GM20431 (cell line): Measurements from ENCODE around the gene ABHD1.

Experiments used
- in situ Hi-C: fragments of 300-500 bp; cut with MseI, MboI; formaldehyde crosslinking; loops from one replicate; pipeline ENCODE4 v1.15.0; 2020; ENCODE audit warnings: low sequenced_read_pairs; ENCODE audit not compliant: unreplicated experiment

The ABHD1 gene

DNA sequence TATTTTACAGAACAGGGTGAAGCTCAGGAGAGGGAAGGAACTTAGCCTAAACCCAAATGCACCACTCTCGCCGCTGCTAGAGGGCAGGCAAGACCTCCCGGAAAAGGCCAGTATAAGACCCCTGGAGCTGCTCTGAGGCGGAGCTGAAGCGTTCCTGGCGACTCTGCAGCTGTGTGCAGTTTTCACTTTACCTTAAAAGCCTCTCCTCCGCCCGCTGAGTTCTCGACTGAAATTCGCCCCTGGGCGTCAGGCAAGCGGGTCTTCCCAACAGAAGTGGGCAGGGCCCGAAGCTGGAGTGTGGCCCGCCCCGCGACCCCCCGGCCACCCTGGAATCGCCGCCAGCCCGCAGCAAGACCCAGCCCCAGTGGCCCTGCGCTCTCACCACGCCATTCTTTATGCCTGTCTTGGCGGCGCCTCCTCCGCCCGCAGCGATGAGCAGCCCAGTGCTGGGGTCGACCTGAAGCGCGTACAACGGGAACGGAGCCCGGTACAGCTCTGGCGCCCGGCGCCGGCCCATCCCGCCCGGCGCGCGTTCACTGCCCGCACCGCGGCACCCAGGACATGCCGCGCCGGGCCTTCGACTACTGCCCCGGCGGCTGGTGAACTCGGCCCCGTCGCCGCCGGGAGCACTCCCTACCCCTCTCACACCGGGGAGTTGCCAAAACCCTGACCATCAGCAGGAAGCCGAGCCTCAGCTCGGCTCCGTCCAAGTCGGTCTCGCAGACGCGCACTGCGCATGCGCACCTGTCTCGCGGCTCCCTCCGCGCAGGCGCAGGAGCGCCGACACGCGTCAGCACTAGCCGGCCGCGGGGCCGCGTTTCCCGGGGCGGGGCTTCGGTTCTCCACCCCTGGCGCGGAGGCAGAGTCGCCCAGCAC, 10.5 kb downstream of the ABHD1 start, which contains the start of gene PREB:
Gene PREB (minus strand): TSS at position 732 of the 876 bp plus-strand sequence. CDS start 215 bp downstream, at position 517.
- in situ Hi-C loops: no loop called here

- in situ Hi-C loops: no loop called here
Measured at GRCh38 chr2:27134781-27135477, 11.3 kb downstream of the ABHD1 start.

GRCh38 chr2:27135478-27135955, 11.9 kb downstream of the ABHD1 start:
- in situ Hi-C loops: no loop called here

- in situ Hi-C loops: no loop called here
Measured at GRCh38 chr2:27136751-27137150, 13.1 kb downstream of the ABHD1 start.

GRCh38 chr2:27137322-27137935, 13.8 kb downstream of the ABHD1 start:
- in situ Hi-C loops: no loop called here

DNA sequence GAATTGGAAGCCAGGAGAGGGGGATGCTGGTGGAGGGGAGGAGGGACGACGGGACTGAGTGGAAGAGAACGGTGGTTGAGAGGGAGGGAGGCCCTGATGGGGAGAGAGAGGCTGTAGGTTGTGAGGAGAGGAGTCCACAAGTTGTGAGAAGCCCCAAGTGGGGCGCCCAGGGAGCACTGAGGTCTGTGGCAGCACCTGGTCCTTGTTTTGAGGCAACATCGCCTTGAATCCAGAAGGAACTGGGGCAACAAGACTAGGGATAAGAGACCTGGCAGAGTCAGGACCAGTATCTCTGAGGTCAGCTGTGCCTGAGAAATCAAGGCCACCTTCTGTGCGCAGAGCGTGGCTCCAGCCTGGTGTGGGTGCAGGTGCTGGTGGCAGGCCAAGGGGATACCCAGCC, 14.5 kb downstream of the ABHD1 start:
- in situ Hi-C loops: no loop called here

- in situ Hi-C loops: no loop called here
Measured at GRCh38 chr2:27139310-27139709, 15.7 kb downstream of the ABHD1 start, which contains the start of gene PRR30. Gene PRR30 (minus strand): TSS chr2:27139410. CDS start chr2:27138329, 1,081 bp downstream.

GRCh38 chr2:27143285-27143684, 19.7 kb downstream of the ABHD1 start:
- in situ Hi-C loops: no loop called here

DNA sequence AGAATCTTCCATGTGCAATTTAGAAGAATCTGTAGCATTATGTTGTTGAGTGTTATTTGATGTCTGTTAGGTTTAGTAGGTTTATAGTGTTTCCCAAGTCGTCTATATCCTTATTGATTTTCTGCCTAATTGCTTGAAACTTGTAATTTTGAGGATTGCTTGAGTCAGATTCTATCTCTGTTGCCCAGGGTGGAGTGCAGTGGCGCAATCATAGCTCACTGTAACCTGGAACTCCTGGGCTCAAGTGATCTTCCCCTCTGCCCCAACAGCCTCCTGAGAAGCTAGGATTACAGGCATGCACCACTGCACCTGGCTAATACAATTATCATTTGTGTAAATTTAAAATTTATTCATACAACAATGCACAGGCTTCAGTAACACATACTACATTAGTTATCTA, 22.1 kb downstream of the ABHD1 start:
- in situ Hi-C loops: no loop called here

DNA sequence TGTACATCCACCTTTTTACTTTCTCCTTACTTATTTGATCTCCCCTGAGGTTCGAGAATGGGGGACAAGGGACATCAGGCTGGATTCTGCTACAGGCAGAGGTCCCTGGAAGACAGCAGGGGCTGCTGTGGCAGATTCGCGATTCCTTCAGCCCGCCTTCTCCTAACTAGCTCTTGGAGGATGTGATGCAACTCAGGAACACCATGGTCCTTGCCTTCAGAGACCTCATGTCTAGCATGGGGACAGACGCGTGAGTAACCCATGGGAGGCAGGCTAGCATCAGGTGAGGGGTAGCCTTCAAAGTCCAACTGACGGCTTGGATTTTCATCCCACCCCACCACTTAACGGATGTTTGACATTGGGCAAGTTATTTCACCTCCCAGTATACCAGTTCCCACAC, 24.3 kb downstream of the ABHD1 start:
- in situ Hi-C loops: no loop called here

DNA sequence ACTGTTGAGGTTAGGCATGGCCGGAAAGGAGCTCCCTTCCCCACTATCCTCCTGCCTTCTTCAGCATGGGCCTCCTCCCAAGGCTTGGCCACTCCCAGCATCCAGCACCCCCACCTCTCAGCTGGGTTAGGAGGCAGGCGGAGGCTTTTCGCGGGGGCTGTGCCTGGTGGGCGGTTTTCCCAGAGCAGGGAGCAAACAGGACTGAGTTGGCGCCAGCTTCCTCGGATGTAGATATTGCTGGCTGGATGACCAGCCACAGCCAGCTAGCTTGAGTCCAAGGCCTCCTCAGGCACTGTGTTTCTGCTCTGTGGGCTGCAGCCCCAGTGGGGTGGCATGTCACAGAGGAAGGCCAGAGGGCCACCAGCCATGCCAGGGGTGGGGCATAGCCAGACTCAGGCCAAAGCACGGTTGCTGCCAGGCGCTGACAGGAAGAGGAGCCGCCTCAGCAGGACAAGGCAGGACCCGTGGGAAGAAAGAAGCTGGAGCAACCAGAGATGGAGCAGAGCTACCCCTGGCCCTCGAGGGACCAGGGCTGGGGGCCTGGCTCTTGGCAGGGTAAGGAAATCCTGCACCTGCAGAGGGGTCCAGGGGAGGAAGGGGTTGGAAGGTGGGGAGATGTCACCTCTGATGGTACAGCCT, 25.3 kb downstream of the ABHD1 start, which contains the start of gene TCF23:
Gene TCF23 (plus strand): TSS at position 204 of the 639 bp plus-strand sequence. CDS start 130 bp downstream, at position 334.
- in situ Hi-C loops: no loop called here

GRCh38 chr2:27149570-27150405, 26.2 kb downstream of the ABHD1 start:
- in situ Hi-C loops: no loop called here

GRCh38 chr2:27150639-27151230, 27.1 kb downstream of the ABHD1 start:
- in situ Hi-C loops: no loop called here

DNA sequence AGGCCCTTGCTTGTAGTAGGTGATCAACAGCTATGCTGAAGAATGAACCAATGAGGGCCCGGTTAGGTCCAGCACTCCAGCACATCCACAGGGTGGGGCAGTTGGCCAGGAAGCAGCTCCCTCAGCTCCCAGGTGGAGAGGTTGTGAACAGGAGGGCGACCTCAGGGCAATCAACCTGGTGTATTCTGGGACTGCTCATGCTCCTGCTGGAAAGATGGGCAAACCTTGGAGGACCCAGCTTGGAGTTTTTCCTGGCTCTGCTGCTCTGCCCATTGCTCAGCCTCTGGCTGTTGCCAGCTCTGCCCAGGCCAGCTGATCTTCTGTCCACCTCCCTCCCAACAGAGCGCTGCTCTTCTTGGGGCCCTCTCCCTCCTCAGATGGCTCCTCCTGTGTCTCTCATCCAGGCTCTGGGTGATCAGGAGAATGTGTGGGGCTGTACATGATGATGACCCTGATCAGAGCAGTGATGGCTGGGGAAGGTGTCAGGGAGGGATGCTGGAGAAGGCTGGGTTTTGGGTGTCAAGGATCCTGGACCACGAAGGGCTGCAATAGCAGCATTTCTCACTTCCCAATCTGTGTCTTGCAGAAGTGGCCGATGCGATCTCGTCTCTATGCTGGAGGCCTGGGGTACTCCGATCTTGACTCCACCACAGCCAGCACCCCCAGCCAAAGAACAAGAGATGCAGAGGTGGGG, 28.6 kb downstream of the ABHD1 start:
- in situ Hi-C loops: no loop called here

GRCh38 chr2:27152796-27153464, 29.3 kb downstream of the ABHD1 start:
- in situ Hi-C loops: no loop called here

- in situ Hi-C loops: no loop called here
Measured at GRCh38 chr2:27154488-27154887, 30.9 kb downstream of the ABHD1 start.

- in situ Hi-C loops: no loop called here
Measured at GRCh38 chr2:27155069-27155520, 31.5 kb downstream of the ABHD1 start.

DNA sequence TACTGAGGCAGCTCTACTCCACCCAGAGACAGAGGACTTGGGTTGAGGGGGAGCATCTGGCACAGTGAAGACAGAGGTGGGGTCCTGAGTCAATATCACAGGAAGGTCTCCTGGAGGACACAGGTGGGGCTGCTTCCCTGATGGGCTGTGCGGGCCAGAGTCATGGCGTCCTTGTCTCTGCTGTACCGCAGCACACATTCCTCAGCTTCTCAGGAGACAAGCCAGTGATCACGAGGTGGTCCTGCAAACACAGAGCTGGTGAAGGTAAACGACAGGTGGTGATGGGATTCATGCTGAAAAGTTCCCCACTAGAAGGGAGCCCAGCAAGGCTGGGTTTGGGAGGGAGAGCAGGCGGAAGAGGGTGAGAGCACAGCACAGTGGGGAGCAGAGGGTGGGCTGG, 34.9 kb downstream of the ABHD1 start:
- in situ Hi-C loops: no loop called here
